ENCODE measurements around the gene WASF3.

GRCh38 chr13:26522571-26522970, 34.9 kb upstream of the WASF3 start:
- TF ChIP-seq POLR2A (IDR thresholded peaks at IDR 0.05), result no peak
- TF ChIP-seq, protein P1, sequence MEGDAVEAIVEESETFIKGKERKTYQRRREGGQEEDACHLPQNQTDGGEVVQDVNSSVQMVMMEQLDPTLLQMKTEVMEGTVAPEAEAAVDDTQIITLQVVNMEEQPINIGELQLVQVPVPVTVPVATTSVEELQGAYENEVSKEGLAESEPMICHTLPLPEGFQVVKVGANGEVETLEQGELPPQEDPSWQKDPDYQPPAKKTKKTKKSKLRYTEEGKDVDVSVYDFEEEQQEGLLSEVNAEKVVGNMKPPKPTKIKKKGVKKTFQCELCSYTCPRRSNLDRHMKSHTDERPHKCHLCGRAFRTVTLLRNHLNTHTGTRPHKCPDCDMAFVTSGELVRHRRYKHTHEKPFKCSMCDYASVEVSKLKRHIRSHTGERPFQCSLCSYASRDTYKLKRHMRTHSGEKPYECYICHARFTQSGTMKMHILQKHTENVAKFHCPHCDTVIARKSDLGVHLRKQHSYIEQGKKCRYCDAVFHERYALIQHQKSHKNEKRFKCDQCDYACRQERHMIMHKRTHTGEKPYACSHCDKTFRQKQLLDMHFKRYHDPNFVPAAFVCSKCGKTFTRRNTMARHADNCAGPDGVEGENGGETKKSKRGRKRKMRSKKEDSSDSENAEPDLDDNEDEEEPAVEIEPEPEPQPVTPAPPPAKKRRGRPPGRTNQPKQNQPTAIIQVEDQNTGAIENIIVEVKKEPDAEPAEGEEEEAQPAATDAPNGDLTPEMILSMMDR (IDR thresholded peaks at IDR 0.05), result no peak
